Effector CD8-positive, alpha-beta T cell (primary cell): ENCODE results near the gene AAMP.
A peak's percentile ranks its signal among the peaks of the same experiment; 100 is the strongest.

Source experiments
- DNase-seq: peaks from one replicate; lab custom pipeline; 2025; lab: John Stamatoyannopoulos, UW

AAMP gene

DNA sequence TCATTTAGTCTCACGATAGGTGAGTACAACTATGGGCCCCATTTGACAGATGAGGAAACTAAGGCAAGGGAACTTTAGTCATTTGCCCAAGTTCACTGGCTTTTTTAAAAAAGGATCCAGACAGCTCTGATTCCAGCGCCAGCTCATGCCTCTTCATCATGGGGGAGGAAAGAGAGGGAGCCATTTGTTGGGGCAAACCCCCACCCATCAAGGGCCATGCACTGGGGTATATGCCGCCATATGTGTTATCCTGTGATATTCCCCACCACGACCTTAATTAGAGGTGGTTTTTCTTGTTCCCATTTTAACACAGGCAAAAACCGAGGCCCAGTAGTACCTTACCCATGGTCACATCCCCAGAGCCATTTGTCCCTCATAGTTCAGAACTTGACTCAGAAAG lies 9.8 kb downstream of the AAMP start:
- DNase-seq = no peak

- DNase-seq = no peak
These were observed 10.6 kb downstream of the AAMP start for GRCh38 chr2:218259099-218259961.

GRCh38 chr2:218257390-218257981 lies 12.5 kb downstream of the AAMP start:
- peak; percentile 44 for DNase-seq

GRCh38 chr2:218256612-218257350 lies 13.2 kb downstream of the AAMP start:
- DNase-seq = no peak

GRCh38 chr2:218255446-218255845 lies 14.5 kb downstream of the AAMP start:
- DNase-seq = no peak

DNA sequence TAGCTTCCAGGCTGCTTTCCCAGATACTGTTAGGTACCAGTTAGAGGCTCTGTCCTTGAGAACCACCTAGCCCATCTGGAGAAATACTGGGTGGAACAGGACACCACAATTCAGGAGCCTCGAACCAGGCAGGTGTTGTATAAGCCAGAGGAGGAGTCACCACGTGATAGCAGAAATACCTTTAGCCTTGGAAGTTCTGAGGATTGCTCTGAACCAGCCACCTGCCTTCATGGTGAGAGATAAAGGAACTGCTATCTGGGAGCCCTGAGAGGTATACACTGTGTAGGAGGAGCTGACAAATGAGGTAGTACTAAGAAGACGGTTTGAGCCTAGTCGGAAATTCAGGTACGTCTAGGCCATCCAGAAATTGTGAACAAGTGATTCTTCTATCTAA lies 16.7 kb downstream of the AAMP start:
- DNase-seq = no peak

- DNase-seq = no peak
These were observed 17.3 kb downstream of the AAMP start for GRCh38 chr2:218252509-218253231.

DNA sequence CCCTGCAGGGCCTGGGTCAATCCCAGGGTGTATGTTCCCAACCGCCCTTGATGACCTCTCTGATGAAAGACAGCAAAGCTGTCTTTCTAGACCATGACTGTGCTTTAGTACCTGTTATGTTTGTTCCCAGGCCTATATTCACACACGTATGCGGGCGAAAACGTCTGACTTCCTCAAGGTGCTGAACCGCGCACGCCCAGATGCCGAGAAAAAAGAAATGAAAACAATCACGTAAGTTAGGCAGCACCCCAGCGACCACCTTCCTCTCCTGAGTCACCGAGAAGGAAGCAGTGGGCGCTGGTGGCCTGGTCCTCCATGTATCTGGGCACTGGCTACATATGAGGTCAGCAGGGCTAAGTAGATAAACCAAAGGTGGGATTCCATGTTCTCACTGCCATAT lies 20.2 kb downstream of the AAMP start:
- DNase-seq = no peak

- no peak for DNase-seq
These were observed 24.7 kb downstream of the AAMP start for GRCh38 chr2:218245214-218245613.

- DNase-seq = no peak
These were observed 25.3 kb downstream of the AAMP start for GRCh38 chr2:218244665-218245064.

DNA sequence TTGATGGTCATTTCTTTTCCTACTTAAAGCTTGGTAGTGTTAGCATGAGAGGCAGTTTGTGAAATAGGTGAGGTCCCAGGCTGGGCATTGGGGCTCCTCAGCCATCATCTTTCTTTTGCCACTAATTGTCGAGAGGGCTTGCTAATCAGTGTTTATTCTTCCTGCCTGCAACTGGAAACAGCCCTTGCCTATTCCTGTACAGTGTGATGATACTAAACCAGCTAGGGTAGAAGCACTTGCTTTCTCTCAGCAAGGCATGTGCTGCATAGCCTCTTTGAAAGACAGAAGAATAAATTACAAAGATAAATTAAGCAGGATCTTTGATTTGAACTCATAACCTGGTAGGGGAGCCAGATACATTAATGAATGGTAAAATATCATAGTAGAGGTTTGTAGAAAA lies 25.7 kb downstream of the AAMP start:
- no peak for DNase-seq

- no peak for DNase-seq
These were observed 31.1 kb downstream of the AAMP start for GRCh38 chr2:218238887-218239286.

- DNase-seq = no peak
These were observed 33.1 kb downstream of the AAMP start for GRCh38 chr2:218236829-218237228.

DNA sequence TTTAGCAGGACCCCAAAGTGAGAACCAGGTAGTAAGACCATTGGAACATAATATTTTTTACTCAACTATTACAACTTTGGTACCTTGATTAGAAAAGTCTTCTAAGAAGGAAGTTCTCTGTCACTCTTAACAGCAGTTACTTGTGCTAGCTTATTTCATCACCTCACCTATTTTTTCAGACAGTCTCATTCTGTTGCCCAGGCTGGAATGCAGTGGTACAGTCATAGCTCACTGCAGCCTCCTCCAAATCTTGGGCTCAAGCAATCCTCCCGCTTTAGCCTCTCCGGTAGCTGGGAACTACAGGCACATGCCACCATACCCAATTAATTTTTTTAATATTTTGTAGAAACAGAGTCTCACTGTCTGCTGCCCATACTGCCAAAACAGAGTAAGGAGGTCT lies 34.9 kb downstream of the AAMP start:
- no peak for DNase-seq

DNA sequence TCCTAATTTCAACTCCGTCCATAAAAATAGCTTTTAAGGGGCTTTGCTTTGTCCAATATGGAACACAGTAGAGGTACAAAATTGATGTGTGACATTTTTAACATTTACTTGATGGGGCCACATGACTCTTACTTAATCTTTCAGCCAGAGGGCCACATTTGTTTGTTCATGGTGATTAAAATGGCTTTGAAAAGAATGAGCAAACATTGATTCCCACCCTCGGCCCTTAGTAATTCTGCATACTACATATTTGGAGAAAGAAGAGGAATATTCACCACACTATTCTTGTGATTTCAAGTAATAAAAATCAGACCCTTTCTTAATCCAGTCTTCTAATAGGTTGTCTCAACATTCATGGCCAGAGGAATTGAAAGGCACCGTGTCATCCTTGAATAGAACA lies 35.4 kb downstream of the AAMP start:
- DNase-seq = no peak

DNA sequence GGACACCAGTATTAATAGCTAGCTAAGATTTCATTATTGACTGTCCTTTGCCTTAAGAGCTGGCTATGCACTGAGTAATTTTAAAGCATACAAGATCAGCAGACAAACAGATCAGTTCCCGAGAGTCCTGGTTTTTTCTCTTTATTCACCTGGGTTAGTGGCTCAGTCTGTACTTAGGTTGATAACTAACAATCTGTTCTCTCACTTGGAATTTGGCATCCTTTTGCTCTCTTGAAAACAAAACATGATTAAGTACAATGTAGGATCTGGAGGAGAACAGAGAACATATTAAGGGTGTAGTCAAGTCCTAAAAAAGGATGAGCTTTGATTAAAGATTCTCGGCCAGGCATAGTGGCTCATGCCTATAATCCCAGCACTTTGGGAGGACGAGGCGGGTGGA lies 36.4 kb downstream of the AAMP start:
- no peak for DNase-seq

GRCh38 chr2:218230882-218231281 lies 39.1 kb downstream of the AAMP start:
- DNase-seq = no peak

DNA sequence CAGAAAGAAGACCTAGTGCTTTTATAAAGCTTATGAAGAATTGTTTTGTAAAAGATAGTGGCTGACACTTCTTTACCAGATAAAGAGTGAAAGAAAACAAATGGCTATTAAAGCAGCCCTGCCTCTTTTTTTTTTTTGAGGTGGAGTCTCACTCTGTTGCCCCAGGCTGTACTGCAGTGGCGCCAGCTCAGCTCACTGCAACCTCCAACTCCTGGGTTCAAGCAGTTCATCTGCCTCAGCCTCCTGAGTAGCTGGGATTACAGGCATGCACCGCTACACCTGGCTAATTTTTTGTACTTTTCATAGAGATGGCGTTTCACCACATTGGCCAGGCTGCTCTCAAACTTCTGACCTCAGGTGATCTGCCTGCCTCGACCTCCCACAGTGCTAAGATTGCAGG lies 40.1 kb downstream of the AAMP start:
- DNase-seq = no peak

- no peak for DNase-seq
These were observed 40.7 kb downstream of the AAMP start for GRCh38 chr2:218229239-218229638.

DNA sequence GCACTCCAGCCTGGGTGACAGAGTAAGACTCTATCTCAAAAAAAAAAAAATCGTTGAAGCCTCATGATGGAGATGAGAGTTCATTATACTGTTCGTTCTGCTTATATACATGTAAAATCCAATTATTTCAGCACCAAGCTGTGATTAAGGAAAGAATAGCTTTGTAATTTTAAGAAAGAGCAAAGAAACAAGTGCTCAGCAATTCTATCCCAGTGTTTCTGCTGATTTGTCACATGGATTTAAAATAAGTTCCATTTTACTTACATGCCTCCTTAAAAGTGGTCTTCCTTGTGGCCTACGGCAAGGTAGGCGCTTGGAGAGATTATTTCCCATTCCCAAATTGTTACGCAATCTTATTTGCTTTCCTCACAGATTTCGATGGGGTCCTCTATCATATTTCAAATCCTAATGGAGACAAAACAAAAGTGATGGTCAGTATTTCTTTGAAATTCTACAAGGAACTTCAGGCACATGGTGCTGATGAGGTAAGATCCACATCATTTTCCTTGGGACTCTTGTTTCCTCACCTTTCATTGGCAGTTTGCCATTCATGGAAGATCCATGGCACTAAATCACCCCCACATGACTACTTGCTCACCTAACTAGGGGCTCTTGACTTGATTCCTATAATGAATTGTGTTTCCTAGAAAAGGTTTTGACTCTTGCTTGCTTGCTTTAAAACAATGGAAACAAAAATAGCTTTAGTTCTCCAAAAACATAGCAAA lies 41.4 kb downstream of the AAMP start:
- DNase-seq = no peak

- no peak for DNase-seq
These were observed 43.0 kb downstream of the AAMP start for GRCh38 chr2:218226903-218227302.

DNA sequence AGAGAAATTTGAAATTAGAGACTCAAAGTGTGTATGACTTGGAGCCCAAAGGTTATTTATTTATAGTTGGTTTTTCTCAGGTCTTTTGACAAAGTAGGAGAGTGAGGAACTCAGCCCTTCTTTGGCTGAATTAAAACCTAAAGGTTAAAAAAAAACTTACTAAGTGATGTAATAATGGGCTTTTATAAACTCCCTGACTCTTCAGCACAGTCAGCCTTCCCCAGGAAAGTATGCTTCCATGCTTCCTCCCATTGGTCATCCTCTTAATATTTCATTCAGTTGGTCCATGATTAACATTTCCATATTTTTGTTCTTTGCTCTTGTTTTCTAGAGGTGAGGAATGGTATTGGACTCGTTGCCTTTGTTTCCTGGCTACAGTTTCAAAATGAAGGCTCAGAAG lies 45.8 kb downstream of the AAMP start:
- DNase-seq = no peak
